ENCODE results near the gene HOXA7. TPM values are rescaled to one million over a fixed set of nuclear protein-coding genes. Genes with fewer than 3 reads are reported as not detected.
A peak's percentile ranks its signal among the peaks of the same experiment; 100 is the strongest.

HOXA7 gene
- total and polyA plus RNA-seq, 9 donors, result 0.23 to 4.5 (median 0.75) TPM

- TF ChIP-seq EP300 (IDR thresholded peaks at IDR 0.05), result no peak
- no peak for TF ChIP-seq POLR2A (IDR thresholded peaks at IDR 0.05)
- TF ChIP-seq CTCF (IDR thresholded peaks at IDR 0.05), result no peak
- Histone ChIP-seq H3K36me3 (no peaks in the 10 kb centered on the region), H3K9me3 (no peaks in the 10 kb centered on the region), H3K4me1 (ENCODE audit: insufficient read depth) (no peaks in the 10 kb centered on the region), H3K27ac (no peak overlapping the region), H3K27me3 (peaks cover 3% of the 10 kb centered on the region), H3K4me3 (no peak overlapping the region)
- intact Hi-C loops (cut with DNase I), result no loop called here
- WGBS, 3 donors, result 37 to 52% (median 48%) methylated on average over 34 to 41 of the region's 41 CpGs
- peak in 1 of 5 donors; percentile 59 for DNase-seq
These were observed 47.9 kb downstream of the HOXA7 start for GRCh38 chr7:27108390-27109127.

GRCh38 chr7:27107391-27108381 lies 48.8 kb downstream of the HOXA7 start:
- Histone ChIP-seq H3K27me3 (peaks cover 3% of the 10 kb centered on the region), H3K4me1 (ENCODE audit: insufficient read depth) (no peaks in the 10 kb centered on the region), H3K4me3 (peak overlapping the region; percentile 12), H3K36me3 (no peaks in the 10 kb centered on the region), H3K9me3 (no peaks in the 10 kb centered on the region), H3K27ac (no peak overlapping the region)
- WGBS, 3 donors, result 42 to 59% (median 44%) methylated on average over 34 to 47 of the region's 47 CpGs
- TF ChIP-seq POLR2A (IDR thresholded peaks at IDR 0.05) (no peak), CTCF (IDR thresholded peaks at IDR 0.05) (no peak), EP300 (IDR thresholded peaks at IDR 0.05) (no peak)
- intact Hi-C loops (cut with DNase I), result no loop called here
- DNase-seq, result peak in 1 of 5 donors; percentile 51

- H3K4me3 ChIP-seq, result peak overlapping the region; percentile 26
- intact Hi-C loops (cut with DNase I), result no loop called here
- DNase-seq, result no peak
- H3K27ac ChIP-seq, result peak overlapping the region in 1 of 2 donors; percentile 38
- H3K36me3 ChIP-seq, result no peaks in the 10 kb centered on the region
- H3K4me1 ChIP-seq (ENCODE audit: insufficient read depth), result no peaks in the 10 kb centered on the region
- 37 to 46% (median 43%) methylated on average over 14 of the region's 14 CpGs for WGBS, 3 donors
- H3K27me3 ChIP-seq, result peaks cover 3% of the 10 kb centered on the region
- no peaks in the 10 kb centered on the region for H3K9me3 ChIP-seq
- TF ChIP-seq EP300 (IDR thresholded peaks at IDR 0.05), result no peak
- TF ChIP-seq POLR2A (IDR thresholded peaks at IDR 0.05), result no peak
- TF ChIP-seq CTCF (IDR thresholded peaks at IDR 0.05), result no peak
These were observed 49.6 kb downstream of the HOXA7 start for GRCh38 chr7:27106901-27107240.

GRCh38 chr7:27106181-27106900 lies 50.1 kb downstream of the HOXA7 start:
- TF ChIP-seq POLR2A (IDR thresholded peaks at IDR 0.05) (no peak), EP300 (IDR thresholded peaks at IDR 0.05) (no peak), CTCF (IDR thresholded peaks at IDR 0.05) (no peak)
- 21 to 35% (median 26%) methylated on average over 43 to 44 of the region's 44 CpGs for WGBS, 3 donors
- intact Hi-C loops (cut with DNase I), result no loop called here
- peak overlapping the region in 1 of 2 donors; percentile 38 for H3K27ac ChIP-seq
- no peaks in the 10 kb centered on the region for H3K4me1 ChIP-seq (ENCODE audit: insufficient read depth)
- peak overlapping the region; percentile 26 for H3K4me3 ChIP-seq
- H3K27me3 ChIP-seq, result peaks cover 3% of the 10 kb centered on the region
- peak in 1 of 5 donors; percentile 49 for DNase-seq
- no peaks in the 10 kb centered on the region for H3K9me3 ChIP-seq
- H3K36me3 ChIP-seq, result no peaks in the 10 kb centered on the region

Data from ovary (tissue), 9 donors.